HG03442 (cell line): ENCODE data around the gene TNFRSF17.
A peak's percentile ranks its signal among the peaks of the same experiment; 100 is the strongest.
"Not testable (repeated sequence)": the region's sequence is repeated elsewhere in the genome, so short reads cannot be mapped to it uniquely, and the experiment has no call there.

ENCODE experiments used
- ATAC-seq: cut with Tn5 transposase; IDR thresholded peaks from one replicate; pipeline ENCODE4 v1.9.1; 2021; ENCODE audit warnings: mild to moderate bottlenecking, moderate library complexity; ENCODE audit not compliant: unreplicated experiment

Gene TNFRSF17

GRCh38 chr16:11964761-11965551 lies at the start of gene TNFRSF17:
Gene TNFRSF17, plus strand, starts transcription at chr16:11965210. Its CDS starts 115 bp downstream, at chr16:11965325.
- peak; percentile 72 for ATAC-seq

DNA sequence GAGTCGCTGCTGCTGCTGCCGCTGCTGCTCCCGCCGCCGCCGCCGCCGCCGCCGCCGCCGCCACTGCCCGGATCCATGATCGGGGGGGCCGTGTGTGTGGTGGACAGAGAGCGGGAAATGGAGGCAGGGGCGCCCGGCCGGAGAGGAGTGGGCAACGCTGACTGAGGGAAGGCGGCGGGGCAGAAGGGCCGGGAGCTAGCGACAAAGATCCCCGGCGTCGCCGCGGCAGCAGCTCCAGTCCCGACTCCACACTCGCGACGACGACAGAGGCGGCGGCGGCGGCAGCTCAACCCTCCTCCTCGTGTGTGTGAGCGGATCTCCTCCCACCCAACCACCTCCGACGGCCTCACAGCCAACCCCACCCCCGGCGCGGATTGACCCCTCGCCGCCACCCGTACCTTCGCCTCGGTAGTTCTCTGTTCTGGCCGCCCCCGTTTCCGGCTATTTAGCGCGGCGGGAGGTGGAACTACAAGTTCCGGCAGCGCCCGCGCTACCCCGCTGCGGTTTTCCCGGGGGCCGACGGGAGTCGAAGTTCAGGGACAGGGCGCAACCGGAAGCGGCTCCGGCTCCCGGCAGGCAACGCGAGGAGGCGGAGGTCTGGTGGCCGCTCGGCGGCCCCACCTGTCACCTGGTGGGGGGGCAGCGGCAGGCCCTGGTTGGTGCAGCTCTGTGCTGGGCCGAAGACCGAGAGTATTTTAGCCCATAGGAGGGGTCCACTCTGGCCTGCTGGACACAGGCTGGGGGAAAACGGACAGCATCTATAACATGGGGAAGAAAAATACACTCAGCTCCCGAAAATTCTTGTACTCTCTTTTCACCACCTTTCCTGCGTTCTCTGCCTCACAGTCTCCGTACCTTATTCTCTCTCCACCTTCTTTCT lies 49.1 kb upstream of the TNFRSF17 start, which contains the start of gene GSPT1:
GSPT1 (minus strand) TSS at position 313 of the 880 bp plus-strand sequence; CDS start at position 77, 236 bp downstream.
- peak; percentile 81 for ATAC-seq

DNA sequence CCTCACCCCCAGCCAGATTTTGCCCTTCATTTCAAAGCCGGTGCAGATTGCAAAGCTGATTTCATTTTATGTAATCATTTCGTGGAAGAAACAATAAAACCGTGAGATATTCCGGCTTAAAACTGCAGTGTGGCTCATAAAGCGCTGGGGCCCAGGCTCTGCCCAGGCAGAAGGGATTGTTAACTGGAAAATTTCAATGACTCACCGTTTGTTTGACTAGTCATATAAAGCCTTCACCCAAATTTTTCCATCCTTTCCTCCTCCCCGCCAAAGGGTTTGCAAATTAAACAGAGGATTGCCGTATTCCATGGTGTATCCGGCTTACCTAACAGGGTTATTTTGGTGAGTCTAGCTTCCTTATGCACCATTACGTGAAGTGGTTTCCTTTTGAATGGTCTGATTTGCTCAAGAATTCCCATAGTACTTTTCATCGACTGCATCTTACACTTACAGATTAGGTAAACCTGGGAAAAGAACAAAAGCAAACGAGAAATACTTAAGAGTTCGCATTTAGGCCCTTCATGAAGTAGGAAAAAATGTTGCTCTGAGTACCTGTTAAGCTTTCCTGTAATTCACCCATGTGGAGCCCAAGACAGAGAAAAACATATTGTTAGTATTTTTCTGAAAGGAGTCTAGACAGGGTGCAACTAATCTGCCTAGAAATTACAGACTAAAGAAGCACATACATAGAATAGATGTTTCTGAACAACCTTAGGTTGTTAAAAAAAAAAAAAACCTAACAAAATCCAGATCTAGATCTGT lies 48.3 kb upstream of the TNFRSF17 start:
- ATAC-seq = no peak

GRCh38 chr16:11924046-11924445 lies 41.0 kb upstream of the TNFRSF17 start:
- not testable (repeated sequence) for ATAC-seq

DNA sequence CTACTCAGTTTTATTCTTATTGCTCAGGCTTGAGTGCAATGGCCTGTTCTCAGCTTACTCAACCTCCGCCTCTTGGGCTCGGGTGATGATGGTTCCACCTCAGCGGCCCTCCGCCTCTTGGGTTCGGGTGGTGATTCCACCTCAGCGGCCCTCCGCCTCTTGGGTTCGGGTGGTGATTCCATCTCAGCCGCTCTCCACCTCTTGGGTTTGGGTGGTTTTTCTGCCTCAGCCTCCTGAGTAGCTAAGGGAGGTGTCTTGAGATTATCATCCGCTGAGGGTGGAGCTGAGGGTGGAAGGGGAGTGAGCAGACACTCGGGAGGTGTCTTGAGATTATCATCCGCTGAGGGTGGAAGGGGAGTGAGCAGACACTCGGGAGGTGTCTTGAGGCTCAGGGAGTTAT lies 37.7 kb upstream of the TNFRSF17 start:
- ATAC-seq = not testable (repeated sequence)

- not testable (repeated sequence) for ATAC-seq
These were observed 23.1 kb upstream of the TNFRSF17 start, which contains the start of gene NPIPB2 for GRCh38 chr16:11941945-11942344. Gene NPIPB2, minus strand, starts transcription at chr16:11942045. Its CDS starts 0 bp downstream, at chr16:11942045.

DNA sequence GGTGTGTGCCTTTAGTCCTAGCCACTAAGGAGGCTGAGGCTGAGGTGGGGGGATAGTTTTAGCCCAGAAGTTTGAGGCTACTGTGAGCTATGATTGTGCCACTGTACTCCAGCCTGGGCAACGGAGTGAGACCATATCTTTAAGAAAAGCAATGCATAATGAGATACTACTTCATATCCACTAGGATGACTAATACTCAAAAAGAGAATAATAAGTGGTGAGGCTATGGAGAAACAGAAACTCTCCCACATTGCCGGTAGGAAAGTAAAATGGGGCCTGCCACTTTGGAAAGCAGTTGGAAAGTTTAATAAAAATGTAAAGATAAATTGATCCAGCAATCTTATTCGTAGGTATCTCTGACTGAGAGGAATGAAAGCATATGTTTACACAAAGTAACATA lies 18.6 kb upstream of the TNFRSF17 start:
- ATAC-seq = no peak

DNA sequence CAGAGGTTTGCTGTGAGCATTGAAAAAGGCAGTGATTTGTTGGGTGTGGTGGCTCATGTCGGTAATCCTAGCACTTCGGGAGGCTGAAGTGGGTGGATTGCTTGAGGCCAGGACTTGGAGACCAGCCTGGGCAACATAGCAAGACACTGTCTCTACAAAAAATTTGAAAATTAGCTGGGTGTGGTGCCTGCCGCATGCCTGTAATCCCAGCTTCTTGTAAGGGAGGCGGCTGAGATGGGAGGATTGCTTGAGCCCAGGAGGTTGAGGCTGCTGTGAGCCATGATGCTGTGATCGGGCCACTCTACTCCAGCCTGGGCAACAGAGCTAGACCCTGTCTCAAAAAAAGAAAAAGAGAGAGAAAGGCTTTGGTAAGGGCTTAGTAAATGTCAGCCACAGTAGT lies 16.2 kb upstream of the TNFRSF17 start:
- no peak for ATAC-seq

- peak; percentile 47 for ATAC-seq
These were observed 15.5 kb upstream of the TNFRSF17 start for GRCh38 chr16:11949527-11949926.

- ATAC-seq = no peak
These were observed 14.6 kb upstream of the TNFRSF17 start for GRCh38 chr16:11950388-11950787.

- ATAC-seq = not testable (repeated sequence)
These were observed 11.4 kb upstream of the TNFRSF17 start for GRCh38 chr16:11953576-11953975.

DNA sequence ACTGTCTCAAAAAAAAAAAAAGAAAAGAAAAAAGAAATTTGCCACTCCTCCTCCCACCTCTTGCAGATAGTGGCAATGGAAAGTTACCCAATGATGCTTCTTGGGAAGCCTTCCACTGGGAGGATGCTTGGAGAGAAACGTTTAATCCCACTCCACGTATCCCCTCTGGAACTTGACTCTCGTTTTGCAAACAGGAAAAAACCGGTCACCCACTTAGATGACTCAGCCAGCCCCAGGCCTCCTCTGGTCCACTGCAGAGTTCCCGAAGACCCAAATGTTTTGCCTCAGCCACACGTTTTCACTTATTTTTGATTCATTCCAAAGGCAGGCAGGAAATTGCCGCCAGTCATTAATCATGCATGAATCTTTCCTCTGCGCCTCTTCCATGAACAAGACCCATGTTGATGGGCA lies 9.3 kb upstream of the TNFRSF17 start:
- no peak for ATAC-seq

GRCh38 chr16:11956558-11956957 lies 8.5 kb upstream of the TNFRSF17 start:
- no peak for ATAC-seq

DNA sequence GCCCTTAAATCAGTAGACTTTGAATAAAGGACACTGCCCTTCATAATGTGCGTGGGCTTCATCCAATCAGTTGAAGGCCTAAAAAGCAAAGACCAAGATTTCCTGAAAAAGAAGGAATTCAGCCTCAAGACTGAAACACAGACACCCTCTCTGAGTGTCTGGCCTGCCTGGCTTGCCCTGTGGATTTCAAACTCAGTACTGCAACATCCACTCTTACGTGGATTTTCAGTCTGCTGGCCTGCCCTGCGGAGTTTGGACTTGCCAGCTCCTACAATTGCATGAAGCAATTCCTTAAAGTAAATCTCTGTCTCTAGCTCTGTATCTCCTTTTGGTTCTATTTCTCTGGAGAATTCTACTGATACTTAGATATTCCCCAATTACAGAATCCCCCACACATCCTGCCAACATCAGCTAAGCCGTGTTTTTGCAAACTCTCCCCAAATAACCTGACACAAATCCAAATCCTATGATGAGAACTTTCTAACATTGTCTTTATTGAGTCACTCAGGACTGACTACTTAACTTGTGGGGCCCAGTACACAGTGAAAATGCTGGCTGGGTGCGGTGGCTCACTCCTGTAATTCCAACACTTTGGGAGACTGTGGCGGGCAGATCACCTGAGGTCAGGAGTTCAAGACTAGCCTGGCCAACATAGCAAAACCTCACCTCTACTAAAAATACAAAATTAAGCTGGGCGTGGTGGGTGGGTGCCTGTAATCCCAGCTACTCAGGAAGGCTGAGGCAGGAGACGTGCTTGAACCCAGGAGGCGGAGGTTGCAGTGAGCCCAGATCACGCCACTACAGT lies 7.2 kb upstream of the TNFRSF17 start:
- ATAC-seq = no peak

DNA sequence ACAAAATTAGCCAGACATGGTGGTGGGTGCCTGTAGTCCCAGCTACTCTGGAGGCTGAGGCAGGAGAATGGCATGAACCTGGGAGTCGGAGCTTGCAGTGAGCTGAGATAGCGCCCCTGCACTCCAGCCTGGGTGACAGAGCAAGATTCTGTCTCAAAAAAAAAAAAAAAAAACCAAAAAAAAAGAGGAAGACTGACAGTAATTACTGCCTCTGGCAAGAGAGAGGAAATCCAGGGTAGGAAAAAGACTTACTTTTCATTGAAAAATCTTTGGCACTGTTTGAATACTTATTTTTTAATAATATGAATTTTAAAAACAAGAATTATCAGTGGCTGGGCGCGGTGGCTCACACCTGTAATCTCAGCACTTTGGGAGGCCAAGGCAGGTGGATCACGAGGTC lies 2.6 kb upstream of the TNFRSF17 start:
- ATAC-seq = not testable (repeated sequence)

- ATAC-seq = not testable (repeated sequence)
These were observed 2.0 kb upstream of the TNFRSF17 start for GRCh38 chr16:11962978-11963377.

DNA sequence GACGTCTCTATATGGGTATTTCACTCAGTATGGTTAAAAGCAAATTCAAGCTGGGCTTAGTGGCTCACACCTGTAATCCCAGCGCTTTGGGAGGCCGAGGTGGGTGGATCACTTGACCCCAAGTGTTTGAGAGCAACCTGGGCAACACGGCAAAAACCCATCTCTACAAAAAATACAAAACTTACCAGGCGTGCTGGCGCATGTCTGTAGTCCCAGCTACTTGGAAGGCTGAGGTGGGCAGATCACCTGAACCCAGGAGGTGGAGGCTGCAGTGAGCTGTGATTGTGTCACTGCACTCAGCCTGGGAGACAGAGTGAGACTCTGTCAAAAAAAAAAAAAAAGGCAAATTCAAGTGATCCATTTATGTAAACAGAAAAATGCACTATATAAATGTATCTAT lies 1.3 kb upstream of the TNFRSF17 start:
- no peak for ATAC-seq

DNA sequence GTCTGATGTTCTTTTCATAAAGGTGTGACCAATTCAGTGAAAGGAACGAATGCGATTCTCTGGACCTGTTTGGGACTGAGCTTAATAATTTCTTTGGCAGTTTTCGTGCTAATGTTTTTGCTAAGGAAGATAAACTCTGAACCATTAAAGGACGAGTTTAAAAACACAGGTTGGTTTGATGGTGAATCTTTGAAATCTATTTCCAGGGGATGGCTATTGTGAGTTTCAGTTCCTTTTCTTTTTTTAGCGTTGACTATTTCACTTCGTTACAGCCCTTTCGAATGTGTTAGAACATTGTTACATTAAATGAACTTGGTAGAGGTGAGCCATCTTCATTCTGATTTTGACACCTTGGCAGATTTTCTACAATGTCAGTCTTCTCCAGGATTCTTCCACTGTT lies 1.2 kb downstream of the TNFRSF17 start:
- no peak for ATAC-seq

DNA sequence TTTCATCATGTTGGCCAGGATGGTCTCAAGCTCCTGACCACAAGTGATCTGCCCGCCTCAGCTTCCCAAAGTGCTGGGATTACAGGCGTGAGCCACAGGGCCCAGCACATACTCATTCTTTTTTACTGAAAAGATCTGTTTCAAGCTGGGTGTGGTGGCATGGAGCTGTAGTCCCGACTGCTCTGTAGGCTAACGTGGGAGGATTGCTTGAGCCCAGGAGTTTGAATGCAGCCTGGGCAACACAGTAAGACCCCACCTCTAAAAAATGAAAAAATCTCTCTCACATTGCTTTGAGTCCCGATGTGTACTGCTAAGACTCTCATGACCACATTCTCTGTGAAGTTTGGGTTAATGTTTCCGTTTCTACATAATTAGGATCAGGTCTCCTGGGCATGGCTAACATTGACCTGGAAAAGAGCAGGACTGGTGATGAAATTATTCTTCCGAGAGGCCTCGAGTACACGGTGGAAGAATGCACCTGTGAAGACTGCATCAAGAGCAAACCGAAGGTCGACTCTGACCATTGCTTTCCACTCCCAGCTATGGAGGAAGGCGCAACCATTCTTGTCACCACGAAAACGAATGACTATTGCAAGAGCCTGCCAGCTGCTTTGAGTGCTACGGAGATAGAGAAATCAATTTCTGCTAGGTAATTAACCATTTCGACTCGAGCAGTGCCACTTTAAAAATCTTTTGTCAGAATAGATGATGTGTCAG lies 2.3 kb downstream of the TNFRSF17 start:
- no peak for ATAC-seq
